OCI-LY3 (cell line): ENCODE data around the gene SLC7A1.

Experiments
- H2AFZ ChIP-seq: fragments of 200-600, 300-600 bp; shearing (Covaris generic); 2 replicates; pipeline ENCODE4 v1.6.0; 2014; ENCODE audit warnings: antibody characterized with exemption, low read depth, low read length
- H3K27ac ChIP-seq: fragments of 200-600, 300-600 bp; sonication (generic); 2 replicates; pipeline ENCODE4 v1.5.1; 2014; ENCODE audit warnings: mild to moderate bottlenecking, low read length, moderate library complexity, mixed read lengths
- H3K27me3 ChIP-seq: fragments of 200-600, 300-600 bp; sonication (generic); 2 replicates; pipeline ENCODE4 v1.6.1; 2014; ENCODE audit warnings: low read depth, low read length, mixed read lengths
- H3K36me3 ChIP-seq: fragments of 200-600, 300-600 bp; sonication (generic); replicated peaks from 2 replicates; pipeline ENCODE3; 2014; ENCODE audit warnings: low read depth, low read length, mixed read lengths
- H3K4me1 ChIP-seq: fragments of 300-600, 200-600 bp; sonication (generic); 2 replicates; pipeline ENCODE4 v1.6.1; 2014; ENCODE audit warnings: low read length, mixed read lengths
- H3K4me2 ChIP-seq: fragments of 200-600, 300-600 bp; sonication (generic); 2 replicates; pipeline ENCODE4 v1.6.1; 2014; ENCODE audit warnings: low read length, mixed read lengths
- H3K4me3 ChIP-seq: fragments of 300-600, 200-600 bp; sonication (generic); 2 replicates; pipeline ENCODE4 v1.5.1; 2014; ENCODE audit warnings: antibody characterized with exemption, mild to moderate bottlenecking, low read length, moderate library complexity
- H3K79me2 ChIP-seq: fragments of 300-600, 200-600 bp; shearing (Covaris generic); 2 replicates; pipeline ENCODE4 v1.6.1; 2014; ENCODE audit warnings: mild to moderate bottlenecking, low read length, mixed read lengths
- H3K9ac ChIP-seq: fragments of 300-600, 200-600 bp; shearing (Covaris generic); 2 replicates; pipeline ENCODE4 v1.6.0; 2014; ENCODE audit warnings: mild to moderate bottlenecking, low read length, moderate library complexity
- H3K9me3 ChIP-seq: fragments of 200-600, 300-600 bp; shearing (Covaris generic); 2 replicates; pipeline ENCODE4 v1.6.1; 2014; ENCODE audit warnings: low read length, mixed read lengths; ENCODE audit not compliant: insufficient read depth
- H4K20me1 ChIP-seq: fragments of 200-600, 300-600 bp; sonication (generic); 2 replicates; pipeline ENCODE4 v1.6.1; 2016; ENCODE audit warnings: low read length, mixed read lengths; ENCODE audit not compliant: insufficient read depth
- CTCF ChIP-seq: fragments of 200-600, 300-600 bp; sonication (generic); IDR thresholded peaks from 2 replicates; pipeline ENCODE4 v1.5.1; 2014; ENCODE audit warnings: antibody characterized with exemption, low read length, low read depth
- EZH2phosphoT487 ChIP-seq: fragments of 200-600 bp; shearing (Covaris generic); IDR thresholded peaks from 2 replicates; pipeline ENCODE4 v1.6.1; 2018; ENCODE audit warnings: antibody characterized with exemption, mixed run types, low read depth

SLC7A1 gene

GRCh38 chr13:29541400-29541799 is 54.1 kb downstream of the SLC7A1 start:
- no peak for TF ChIP-seq CTCF
- TF ChIP-seq EZH2phosphoT487, result no peak
- Histone ChIP-seq H3K4me2 (no peak overlapping the region), H3K27me3 (no peaks in the 10 kb centered on the region), H3K27ac (no peak overlapping the region), H3K9me3 (no peaks in the 10 kb centered on the region), H3K9ac (no peak overlapping the region), H4K20me1 (peaks cover 84% of the 10 kb centered on the region), H3K36me3 (peaks cover 43% of the 10 kb centered on the region), H2AFZ (no peak overlapping the region), H3K4me1 (peaks cover 32% of the 10 kb centered on the region), H3K4me3 (no peak overlapping the region), H3K79me2 (peaks cover 98% of the 10 kb centered on the region)

DNA sequence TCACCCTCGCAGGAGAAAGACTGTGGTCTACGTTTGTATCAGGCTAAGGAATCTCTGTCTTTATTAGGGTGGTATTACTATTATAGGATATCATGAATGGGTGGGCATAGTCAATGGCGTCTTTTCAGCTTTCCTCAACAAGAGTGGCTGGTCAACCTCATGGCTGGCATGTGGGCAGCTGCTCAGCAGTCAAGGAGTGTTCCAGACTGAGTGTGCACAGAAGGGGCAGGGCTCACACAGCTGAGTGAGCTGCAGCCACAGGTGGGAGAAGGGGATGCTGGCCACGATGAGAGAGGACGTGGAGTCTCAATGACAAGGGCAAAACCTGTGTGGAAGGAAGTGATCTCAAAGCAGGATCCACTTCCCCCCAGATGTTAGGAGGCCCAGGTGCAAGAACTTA is 54.7 kb downstream of the SLC7A1 start:
- H4K20me1 ChIP-seq, result peaks cover 84% of the 10 kb centered on the region
- no peak overlapping the region for H3K4me3 ChIP-seq
- H3K4me2 ChIP-seq, result no peak overlapping the region
- no peak overlapping the region for H3K27ac ChIP-seq
- peaks cover 98% of the 10 kb centered on the region for H3K79me2 ChIP-seq
- TF ChIP-seq EZH2phosphoT487 (no peak), CTCF (no peak)
- H3K4me1 ChIP-seq, result peaks cover 32% of the 10 kb centered on the region
- no peak overlapping the region for H3K9ac ChIP-seq
- H3K36me3 ChIP-seq, result peaks cover 46% of the 10 kb centered on the region
- H3K27me3 ChIP-seq, result no peaks in the 10 kb centered on the region
- H3K9me3 ChIP-seq, result no peaks in the 10 kb centered on the region
- no peak overlapping the region for H2AFZ ChIP-seq

DNA sequence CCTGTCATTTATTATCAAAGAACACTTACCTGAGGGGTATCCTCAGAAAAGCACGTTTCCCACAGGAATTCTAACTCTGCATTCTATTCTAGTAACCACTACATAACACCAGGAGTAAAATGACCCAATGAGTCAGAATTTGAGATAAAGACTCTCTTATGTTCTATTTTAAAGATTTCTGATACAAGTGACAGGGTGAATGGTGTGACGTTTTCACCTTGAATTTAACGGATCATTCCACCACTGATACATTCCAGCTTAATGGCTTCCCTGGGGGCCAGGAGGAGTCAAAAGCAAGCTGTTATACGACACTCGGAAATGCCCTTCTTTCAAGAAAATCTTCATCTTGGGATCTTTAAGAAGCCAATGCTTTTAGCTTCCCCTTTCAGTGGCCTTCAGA is 55.2 kb downstream of the SLC7A1 start:
- Histone ChIP-seq H4K20me1 (peaks cover 82% of the 10 kb centered on the region), H3K9me3 (no peaks in the 10 kb centered on the region), H3K36me3 (peaks cover 46% of the 10 kb centered on the region), H3K79me2 (peaks cover 96% of the 10 kb centered on the region), H2AFZ (no peak overlapping the region), H3K4me1 (peaks cover 32% of the 10 kb centered on the region), H3K27me3 (no peaks in the 10 kb centered on the region), H3K27ac (no peak overlapping the region), H3K9ac (no peak overlapping the region), H3K4me2 (no peak overlapping the region), H3K4me3 (no peak overlapping the region)
- no peak for TF ChIP-seq EZH2phosphoT487
- no peak for TF ChIP-seq CTCF

GRCh38 chr13:29539856-29540255 is 55.6 kb downstream of the SLC7A1 start:
- H3K79me2 ChIP-seq, result peaks cover 91% of the 10 kb centered on the region
- no peak overlapping the region for H2AFZ ChIP-seq
- peaks cover 32% of the 10 kb centered on the region for H3K4me1 ChIP-seq
- no peak overlapping the region for H3K4me3 ChIP-seq
- H4K20me1 ChIP-seq, result peaks cover 77% of the 10 kb centered on the region
- no peaks in the 10 kb centered on the region for H3K27me3 ChIP-seq
- H3K27ac ChIP-seq, result no peak overlapping the region
- H3K36me3 ChIP-seq, result peaks cover 47% of the 10 kb centered on the region
- no peak overlapping the region for H3K4me2 ChIP-seq
- H3K9ac ChIP-seq, result no peak overlapping the region
- no peak for TF ChIP-seq EZH2phosphoT487
- TF ChIP-seq CTCF, result no peak
- no peaks in the 10 kb centered on the region for H3K9me3 ChIP-seq
